ENCODE results near the gene RPL26.
"Not testable (repeated sequence)": the region's sequence is repeated elsewhere in the genome, so short reads cannot be mapped to it uniquely, and the experiment has no call there.

Gene RPL26

GRCh38 chr17:8362651-8363332 is 20.2 kb downstream of the RPL26 start:
- DNase-seq, result no peak

GRCh38 chr17:8360751-8361150 is 22.2 kb downstream of the RPL26 start:
- no peak for DNase-seq

- DNase-seq, result no peak
These were observed 22.7 kb downstream of the RPL26 start for GRCh38 chr17:8360260-8360659.

- no peak for DNase-seq
These were observed 23.2 kb downstream of the RPL26 start for GRCh38 chr17:8359769-8360168.

GRCh38 chr17:8357910-8358309 is 25.1 kb downstream of the RPL26 start:
- DNase-seq, result no peak

- DNase-seq, result no peak
These were observed 28.8 kb downstream of the RPL26 start for GRCh38 chr17:8354236-8354635.

GRCh38 chr17:8353736-8354135 is 29.3 kb downstream of the RPL26 start:
- DNase-seq, result no peak

GRCh38 chr17:8350339-8350738 is 32.7 kb downstream of the RPL26 start:
- DNase-seq, result no peak

GRCh38 chr17:8347001-8347400 is 36.0 kb downstream of the RPL26 start:
- not testable (repeated sequence) for DNase-seq

- no peak for DNase-seq
These were observed 36.9 kb downstream of the RPL26 start for GRCh38 chr17:8345951-8346665.

- no peak for DNase-seq
These were observed 37.8 kb downstream of the RPL26 start for GRCh38 chr17:8345052-8345690.

- no peak for DNase-seq
These were observed 41.5 kb downstream of the RPL26 start for GRCh38 chr17:8341456-8341855.

GRCh38 chr17:8339540-8339939 is 43.5 kb downstream of the RPL26 start, which contains the start of gene ODF4:
Gene ODF4 (plus strand): TSS chr17:8339840. CDS start chr17:8340052, 212 bp downstream.
- DNase-seq, result no peak

- no peak for DNase-seq
These were observed 44.2 kb downstream of the RPL26 start for GRCh38 chr17:8338753-8339140.

GRCh38 chr17:8337802-8338752 is 44.9 kb downstream of the RPL26 start:
- no peak for DNase-seq

GRCh38 chr17:8333281-8333680 is 49.7 kb downstream of the RPL26 start:
- DNase-seq, result no peak

GRCh38 chr17:8332688-8333087 is 50.3 kb downstream of the RPL26 start:
- DNase-seq, result no peak

GRCh38 chr17:8332128-8332527 is 50.9 kb downstream of the RPL26 start:
- no peak for DNase-seq

Measured in NCI-H187 treated with DMSO at 0.1 percent for 48 hours (cell line).